Stimulated activated CD8-positive, alpha-beta memory T cell treated with anti-CD3 and anti-CD28 coated beads, Interleukin-12 subunit alpha, Interleukin-12 subunit beta, amount 100 ng/mL, for 24 hours (primary cell): ENCODE measurements around the gene NR2C1.
A peak's percentile ranks its signal among the peaks of the same experiment; 100 is the strongest.
"Not testable (repeated sequence)": the region's sequence is repeated elsewhere in the genome, so short reads cannot be mapped to it uniquely, and the experiment has no call there.

Source experiments
- DNase-seq: peaks from one replicate; pipeline ENCODE4 v3.0.0-alpha.2; 2020; ENCODE audit errors: extremely low read depth

Gene NR2C1

DNA sequence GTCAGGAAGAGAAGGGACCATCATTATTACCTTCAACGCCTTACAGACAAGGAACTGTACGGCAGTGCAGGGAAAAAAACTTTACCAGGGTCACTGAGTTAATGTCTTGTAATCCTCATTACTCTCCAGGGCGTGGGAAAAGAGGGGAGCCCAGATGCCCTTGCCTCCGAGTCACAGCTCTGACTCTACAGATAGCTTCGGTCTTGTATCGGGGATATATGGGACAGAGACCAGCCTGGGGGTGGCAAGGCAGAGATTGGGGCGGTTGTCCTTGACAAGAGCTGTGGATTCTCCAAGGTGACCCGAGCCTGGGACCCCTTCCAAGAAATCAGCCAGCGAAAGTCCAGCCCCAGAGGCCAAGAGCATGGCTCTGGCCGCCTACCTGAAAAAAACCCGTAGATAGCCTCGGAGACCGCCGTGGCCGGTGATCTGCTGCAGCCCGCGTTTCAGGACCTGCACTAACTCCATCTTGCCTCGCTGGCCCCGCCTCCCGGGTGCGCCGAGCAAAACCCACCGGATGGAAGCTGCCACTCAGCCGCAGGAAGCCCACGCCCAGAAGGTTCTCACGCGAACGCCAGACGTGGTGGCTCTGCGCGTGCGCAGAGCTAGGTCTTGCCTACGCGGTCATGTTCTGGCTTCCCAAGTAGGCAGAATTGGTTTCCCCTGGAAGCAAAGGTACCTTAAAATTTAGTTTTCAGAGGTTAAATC is 70.1 kb downstream of the NR2C1 start, which contains the start of gene NDUFA12:
Gene NDUFA12, minus strand, starts transcription at position 485 of the 708 bp plus-strand sequence. Its CDS starts 17 bp downstream, at position 468.
- DNase-seq = peak; percentile 90

DNA sequence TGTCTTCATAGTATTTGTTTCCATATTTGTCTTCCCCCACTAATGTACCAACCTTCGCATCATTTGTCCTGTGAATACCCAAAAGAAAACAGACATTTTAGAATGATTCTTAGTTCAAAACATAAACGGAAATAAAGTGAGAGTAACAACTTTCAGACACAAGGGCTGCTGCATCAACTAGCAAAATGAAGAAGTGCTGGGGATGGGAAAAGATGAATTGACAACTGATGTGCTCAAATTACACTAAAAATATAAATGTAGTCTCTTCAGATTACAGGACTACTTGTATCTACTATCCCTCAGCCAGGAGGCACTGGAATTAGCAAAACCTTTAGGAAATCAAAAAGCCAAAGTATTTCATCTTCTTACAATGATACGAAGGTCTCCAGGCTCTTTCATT is 70.7 kb downstream of the NR2C1 start:
- no peak for DNase-seq

GRCh38 chr12:94998326-94998725 is 75.1 kb downstream of the NR2C1 start:
- DNase-seq = no peak

DNA sequence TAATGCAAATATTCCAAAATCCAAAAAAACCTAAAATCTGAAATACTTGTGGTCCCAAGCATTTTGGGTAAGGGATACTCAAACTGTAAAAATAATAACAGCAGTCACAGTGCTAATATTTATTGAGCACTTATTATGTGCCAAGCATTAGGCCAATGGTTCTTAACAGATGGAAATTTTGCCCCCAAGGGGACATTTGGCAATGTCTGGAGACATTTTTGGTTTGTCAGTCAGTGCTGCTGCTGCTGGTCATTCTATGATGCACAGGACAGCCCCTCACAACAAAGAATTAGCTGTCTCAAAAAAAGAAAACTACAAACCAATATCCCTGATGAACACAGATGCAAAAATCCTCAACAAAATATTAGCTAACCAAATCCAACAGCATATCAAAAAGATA is 75.7 kb downstream of the NR2C1 start:
- DNase-seq = no peak

GRCh38 chr12:94997061-94997460 is 76.4 kb downstream of the NR2C1 start:
- DNase-seq = no peak

DNA sequence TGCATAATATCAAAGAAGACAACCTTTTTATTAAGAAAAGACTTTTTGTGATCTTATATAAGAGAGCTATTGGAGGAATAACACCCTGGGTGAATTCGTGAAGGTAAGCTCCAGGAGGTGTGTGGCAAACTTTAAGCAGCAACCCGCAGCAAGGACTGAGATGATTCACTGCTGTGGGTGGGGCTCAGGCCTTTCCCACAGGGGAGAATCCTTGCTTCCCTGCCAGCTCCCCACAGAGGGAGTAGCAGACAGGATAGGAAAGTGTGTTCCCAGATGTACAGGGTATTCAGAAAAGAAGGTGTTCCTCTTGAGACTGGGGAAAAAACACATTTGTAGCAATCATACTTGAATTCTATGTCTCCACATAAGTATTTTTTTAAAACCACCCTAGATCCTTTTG is 79.1 kb downstream of the NR2C1 start:
- DNase-seq = no peak

DNA sequence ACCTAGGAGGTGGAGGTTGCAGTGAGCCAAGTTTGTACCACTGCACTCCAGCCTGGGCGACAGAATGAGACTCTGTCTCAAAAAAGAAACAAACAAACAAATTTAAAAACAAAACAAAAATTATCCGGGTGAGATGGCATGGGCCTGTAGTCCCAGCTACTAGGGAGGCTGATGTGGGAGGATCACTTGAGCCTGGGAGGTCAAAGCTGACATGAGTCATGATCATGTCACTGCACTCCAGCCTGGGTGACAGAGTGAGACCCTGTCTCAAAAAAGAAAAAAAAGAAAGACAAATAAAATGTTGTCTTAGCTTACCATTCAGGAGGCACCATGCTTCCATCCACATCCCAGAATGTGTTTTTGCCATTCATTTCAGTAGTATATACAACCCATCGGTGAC is 79.6 kb downstream of the NR2C1 start:
- not testable (repeated sequence) for DNase-seq

- no peak for DNase-seq
Measured at GRCh38 chr12:94990222-94990621, 83.2 kb downstream of the NR2C1 start.

GRCh38 chr12:94988471-94988870 is 84.9 kb downstream of the NR2C1 start:
- no peak for DNase-seq

DNA sequence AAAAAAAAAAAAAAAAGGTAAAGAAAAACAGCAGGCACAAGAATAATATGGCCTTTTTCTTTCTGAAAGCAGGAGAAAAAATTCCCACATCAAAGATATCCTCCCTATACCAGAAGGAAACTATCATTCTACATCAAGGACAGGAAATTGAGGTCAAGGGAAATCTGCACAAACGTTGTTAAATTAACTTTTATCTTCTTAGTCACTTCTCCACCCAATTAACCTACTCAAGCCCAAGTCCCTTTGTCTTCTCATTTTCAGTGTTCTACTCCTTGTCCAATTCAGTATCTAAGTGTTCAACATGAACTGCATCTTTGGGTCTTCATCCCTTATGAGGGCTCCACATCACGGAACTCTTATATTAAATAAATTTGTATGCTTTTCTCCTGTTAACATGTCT is 85.6 kb downstream of the NR2C1 start:
- no peak for DNase-seq

- no peak for DNase-seq
Measured at GRCh38 chr12:94987076-94987669, 86.2 kb downstream of the NR2C1 start.

DNA sequence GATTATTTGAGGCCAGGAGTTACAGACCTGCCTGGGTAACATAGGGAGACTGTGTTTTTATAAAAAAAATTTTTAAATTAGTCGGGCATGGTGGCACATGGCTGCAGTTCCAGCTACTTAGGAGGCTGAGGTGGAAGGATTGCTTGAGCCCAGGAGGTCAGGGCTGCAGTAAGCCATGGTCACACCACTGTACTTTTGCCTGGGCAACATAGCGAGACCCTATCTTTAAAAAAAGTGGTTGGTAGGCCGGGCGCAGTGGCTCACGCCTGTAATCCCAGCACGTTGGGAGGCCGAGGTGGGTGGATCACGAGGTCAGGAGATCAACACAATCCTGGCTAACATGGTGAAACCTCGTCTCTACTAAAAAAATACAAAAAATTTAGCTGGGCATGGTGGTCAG is 88.3 kb downstream of the NR2C1 start:
- DNase-seq = not testable (repeated sequence)

DNA sequence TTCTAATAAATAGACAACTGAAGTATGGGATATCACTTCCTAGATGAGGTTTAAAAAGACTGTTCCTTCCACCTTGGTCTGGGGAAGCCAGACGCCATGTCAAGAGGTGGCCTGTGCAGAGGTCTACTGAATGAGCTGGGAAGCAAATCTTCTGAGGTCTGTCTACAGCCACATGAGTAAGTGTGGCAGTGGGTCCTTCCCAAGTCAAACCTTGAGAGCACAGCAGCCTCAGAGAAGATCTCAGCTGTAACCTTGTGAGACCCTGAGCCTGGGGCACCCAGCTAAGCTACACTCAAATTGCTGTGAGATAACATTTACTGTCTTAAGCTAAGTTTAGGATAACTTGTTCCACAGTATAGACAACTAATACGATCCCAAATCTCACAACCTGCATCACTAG is 90.1 kb downstream of the NR2C1 start:
- DNase-seq = no peak

DNA sequence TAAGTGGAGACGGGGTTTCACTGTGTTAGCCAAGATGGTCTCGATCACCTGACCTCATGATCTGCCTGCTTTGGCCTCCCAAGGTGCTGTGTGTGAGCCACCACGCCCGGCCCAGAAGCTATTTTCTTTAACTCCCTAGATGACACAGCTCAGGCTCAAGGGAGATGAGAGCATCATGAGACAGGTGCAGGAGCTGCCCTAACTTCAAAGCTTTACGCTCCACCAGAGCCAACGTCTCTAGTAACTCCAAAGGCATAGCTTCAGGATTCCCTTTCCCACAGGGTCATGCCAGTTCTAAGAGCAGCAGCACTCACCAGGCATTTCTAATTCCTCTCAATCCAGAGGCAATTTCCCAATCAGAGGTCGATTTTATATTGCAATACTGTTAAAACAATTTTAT is 91.0 kb downstream of the NR2C1 start:
- DNase-seq = no peak

DNA sequence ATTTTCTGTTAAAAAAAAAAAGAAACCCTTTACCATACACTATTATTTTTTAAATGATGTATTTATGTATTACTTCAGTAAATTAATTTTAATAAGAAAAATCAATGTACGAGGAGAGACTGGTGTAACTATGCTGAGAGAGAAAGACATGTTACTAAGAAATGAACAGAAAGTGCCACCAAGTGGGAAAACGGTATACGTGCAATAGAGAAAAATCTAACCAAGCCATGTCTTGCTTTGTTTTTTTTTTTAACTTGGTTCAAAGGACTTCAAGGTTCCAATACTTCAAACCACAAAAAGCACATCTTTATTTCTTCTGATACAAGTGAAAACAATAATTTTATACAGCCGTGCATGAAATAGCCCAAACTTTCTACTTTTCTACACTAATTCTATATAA is 92.8 kb downstream of the NR2C1 start:
- no peak for DNase-seq

DNA sequence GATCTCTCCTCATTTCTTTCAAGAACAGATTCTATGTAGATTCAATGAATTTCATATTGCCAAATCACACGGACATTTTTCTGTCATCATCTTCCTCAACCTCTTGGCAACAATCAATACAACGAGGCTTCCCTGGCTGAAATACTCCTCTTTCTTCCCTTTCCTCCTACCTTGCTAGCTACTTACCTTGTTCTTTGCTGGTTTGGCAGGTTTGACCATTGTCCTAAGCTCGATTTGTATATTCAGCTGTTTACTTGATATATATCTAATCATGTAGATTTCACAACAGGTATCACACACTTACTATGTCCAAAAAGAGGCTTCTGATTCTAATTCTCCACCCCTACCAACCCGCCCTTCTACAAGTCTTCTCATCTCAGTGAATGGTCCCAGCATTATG is 93.5 kb downstream of the NR2C1 start:
- no peak for DNase-seq

- no peak for DNase-seq
Measured at GRCh38 chr12:94977766-94978468, 95.5 kb downstream of the NR2C1 start.

DNA sequence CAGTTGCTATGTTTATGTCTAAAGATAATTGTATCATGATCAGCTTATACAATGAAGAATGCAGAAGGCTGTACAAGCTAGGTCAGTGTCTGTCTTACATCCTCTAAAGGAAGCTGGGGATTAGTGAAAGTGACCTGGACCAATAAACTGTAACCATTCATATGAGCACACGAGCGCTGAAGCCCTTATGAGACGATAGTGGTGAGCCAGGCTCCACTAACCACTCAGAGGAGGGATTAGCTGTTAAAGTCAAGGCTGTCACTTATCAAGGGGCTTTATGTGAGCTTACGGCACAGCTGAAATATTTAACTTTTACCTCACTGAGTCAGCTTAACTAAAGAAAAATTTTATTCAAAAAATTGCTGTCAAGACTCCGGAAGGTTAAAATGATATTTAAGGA is 100.2 kb downstream of the NR2C1 start:
- no peak for DNase-seq

GRCh38 chr12:94972795-94973194 is 100.6 kb downstream of the NR2C1 start:
- no peak for DNase-seq

GRCh38 chr12:94971923-94972322 is 101.5 kb downstream of the NR2C1 start:
- no peak for DNase-seq

DNA sequence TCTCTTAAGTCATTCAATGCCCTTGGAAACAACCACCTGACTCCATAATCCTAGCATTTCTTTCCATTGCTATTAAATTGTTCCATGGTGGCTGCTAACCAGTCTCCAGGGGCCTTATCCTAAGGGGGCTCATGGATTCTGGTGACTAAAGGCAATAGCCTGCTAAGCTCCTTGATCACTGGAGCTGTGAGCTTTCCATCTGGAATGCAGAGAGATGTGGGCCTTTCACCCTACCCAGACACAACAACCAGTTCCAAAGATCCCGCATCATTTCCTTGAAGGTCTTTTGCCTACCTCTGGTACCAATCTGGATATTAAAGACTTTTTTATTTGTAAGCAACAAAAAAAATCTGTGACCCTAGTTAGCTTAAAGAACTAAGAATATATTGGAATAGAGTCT is 102.9 kb downstream of the NR2C1 start:
- no peak for DNase-seq
